Activated T-helper 1 cell treated with anti-CD3 and anti-CD28 coated beads, Interleukin-2, amount 50 U/mL, for 16 hours (primary cell): ENCODE results near the gene CDH13.

Experiments
- DNase-seq, 2 donors: peaks; one replicate each; pipeline ENCODE4 v3.0.0-alpha.2; 2020; ENCODE audit warnings: low read depth in 1 of 2, low spot score in 1 of 2

The CDH13 gene

DNA sequence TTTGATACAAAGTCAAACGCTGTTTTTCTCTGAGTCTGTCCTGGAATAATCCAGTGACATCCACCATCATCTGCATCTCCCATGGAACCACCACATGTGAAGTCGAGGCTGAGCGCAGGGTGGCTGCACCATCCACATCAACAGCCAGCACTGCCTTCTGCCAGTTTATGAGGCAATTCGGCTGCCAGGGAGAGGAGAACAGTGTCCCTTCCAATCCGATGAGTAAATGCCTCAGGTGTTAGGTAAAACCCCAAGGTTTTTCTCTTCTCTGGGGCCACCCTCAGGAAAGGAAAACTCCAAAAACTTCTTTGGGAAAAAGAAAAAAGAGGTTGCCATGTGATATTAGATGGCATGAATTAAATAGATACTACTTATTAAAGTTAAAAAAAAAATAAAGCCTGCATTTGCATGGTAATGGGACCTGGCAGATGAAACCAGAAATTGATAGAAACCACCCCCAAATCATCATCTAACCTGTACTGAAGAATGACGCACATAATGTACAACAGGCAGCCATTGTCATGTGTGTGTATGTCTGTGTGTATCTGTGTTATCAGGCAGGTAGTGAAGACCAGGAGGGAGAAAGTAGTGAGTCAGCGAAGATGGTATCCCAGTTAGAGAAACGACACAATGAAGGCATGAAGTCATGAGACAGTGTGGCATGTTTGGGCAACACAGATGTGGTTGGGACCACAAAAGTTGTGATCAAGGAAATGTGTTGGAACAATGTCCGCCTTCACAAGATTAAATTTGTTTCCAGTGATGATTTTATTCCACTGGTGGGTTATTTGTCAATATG is 478.7 kb downstream of the CDH13 start:
- DNase-seq = no peak

GRCh38 chr16:83109490-83110125 is 482.8 kb downstream of the CDH13 start:
- no peak for DNase-seq

GRCh38 chr16:83110269-83110668 is 483.5 kb downstream of the CDH13 start:
- DNase-seq = no peak

DNA sequence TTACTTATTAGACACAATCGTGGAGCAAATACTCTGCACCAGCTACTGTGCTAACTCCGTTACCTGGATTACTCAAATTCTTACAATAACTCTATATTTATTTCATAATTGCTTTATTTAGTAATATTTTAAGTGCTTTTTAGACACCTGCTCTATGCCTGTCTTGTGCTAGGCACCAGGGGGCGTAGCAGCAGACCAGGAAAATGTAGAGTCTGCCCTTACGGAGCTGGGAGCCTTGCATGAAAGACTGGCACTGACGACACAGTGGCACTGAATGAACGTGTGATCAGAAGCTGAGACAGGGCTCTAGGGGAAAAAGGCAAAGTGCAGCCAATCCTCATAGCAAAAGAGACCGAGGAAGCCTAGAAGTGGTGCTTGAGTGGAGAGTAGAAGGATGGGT is 486.5 kb downstream of the CDH13 start:
- no peak for DNase-seq

GRCh38 chr16:83113811-83114210 is 487.0 kb downstream of the CDH13 start:
- DNase-seq = no peak

DNA sequence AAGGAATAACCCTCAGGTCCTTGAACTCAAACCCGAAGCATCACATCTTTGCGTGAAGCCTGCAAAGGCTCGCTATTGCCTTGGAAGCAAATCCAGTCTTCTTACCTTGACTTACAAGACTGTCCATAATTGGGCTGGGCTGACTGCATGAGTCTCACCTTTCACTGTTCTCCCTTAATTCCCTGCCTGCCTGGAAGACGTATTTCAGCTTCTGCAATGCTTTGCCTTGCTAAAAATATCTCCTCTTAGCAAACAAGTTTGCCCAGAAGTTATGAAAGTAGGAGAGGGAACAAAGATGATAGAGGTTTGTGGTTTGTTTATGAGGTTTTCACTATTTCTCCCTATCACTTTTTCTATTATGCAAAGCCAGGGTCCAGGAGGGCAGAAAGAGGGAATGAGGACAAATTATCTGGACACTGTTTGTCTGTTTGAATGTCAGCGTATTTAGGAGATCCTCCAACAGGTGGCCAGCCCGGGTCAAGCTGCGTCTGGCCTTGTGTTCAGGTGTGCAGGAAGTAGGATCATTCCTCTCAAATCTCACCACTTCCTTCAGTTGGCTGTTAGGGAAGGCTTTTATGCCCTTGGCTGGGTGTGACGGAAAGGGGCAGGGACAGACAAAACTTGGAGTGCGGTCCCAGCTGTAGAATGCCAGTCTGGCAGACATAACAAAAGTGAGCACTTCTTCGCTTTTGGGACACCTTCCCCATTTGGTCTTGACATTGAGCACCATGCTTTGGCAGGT is 488.9 kb downstream of the CDH13 start:
- no peak for DNase-seq

DNA sequence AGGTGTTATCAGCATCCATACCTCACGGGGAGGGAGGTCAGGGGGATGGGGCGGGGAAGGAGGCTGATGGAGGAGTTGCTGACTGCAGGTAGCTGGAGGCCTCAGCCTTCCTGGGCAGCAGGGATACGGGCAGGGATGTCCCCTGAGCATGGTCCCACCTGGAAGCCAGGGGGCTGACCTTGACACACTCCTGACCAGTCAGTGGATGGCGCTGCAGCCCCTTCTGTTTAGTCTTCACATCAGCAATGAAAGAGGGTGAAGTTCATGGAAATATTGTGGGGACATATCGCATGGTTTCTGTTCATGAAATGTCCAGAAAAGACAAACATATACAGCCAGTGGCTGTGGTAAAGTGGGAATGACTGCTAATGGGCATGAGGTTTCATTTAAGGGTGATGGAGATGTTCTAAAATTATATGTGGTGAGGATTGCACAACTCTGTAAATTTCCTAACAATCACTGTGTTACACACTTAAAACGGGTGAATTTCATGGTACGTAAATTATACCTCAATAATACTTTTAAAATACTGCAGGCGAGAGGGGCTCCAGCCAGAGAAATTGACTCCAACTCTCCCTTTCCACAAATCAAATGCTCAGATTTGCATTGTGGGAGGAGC is 489.6 kb downstream of the CDH13 start:
- DNase-seq = no peak

GRCh38 chr16:83117810-83118209 is 491.0 kb downstream of the CDH13 start:
- no peak for DNase-seq

DNA sequence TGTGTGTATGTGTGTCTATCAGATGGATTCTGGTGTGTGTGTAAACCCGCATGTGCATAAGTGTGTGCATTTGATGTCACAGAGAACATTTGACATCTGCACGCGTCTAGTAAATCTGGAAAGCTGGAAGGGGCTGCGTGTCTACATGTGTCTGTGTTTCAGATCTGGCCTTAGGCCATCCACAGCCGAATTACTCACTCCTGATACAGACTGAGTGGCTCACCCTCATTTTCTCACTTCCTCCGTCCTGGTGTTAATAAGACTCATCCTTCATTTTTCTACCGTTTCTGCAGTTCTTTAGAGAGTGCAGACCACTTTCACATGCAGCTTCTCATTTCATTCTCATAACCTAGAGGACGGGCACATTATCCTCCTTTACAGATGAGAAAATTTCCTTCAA is 491.6 kb downstream of the CDH13 start:
- DNase-seq = no peak

DNA sequence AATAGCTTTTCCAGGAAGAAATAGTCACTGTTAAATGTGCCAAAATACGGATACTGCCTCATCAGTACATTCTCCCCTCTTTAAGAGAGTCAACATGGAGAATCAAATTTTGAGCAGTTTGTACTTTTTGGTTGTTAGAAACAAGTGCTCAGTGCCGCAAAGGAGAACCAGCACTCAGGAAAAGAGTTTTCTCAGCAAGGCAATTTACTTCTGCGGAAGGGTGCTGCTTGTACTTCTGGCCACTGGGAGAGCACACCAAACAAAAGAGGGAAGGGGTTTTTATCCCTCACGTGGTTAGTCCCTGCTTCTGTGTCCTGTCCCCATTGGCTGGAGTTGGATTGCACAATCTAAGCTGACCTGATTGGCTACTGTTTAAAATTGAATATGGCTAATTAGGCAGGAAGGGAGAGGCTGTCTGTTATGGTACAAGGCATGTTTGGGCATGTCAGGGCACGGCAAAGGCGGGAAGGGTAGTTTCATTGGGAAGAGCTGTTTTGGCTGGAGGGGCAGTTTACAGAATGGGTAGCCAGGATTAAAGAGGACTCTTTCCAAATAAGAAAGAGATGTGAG is 499.3 kb downstream of the CDH13 start:
- no peak for DNase-seq

- no peak for DNase-seq
These were observed 501.3 kb downstream of the CDH13 start for GRCh38 chr16:83128041-83128440.

- no peak for DNase-seq
These were observed 503.3 kb downstream of the CDH13 start for GRCh38 chr16:83130039-83130438.

GRCh38 chr16:83134638-83135037 is 507.9 kb downstream of the CDH13 start:
- DNase-seq = no peak

- no peak for DNase-seq
These were observed 509.6 kb downstream of the CDH13 start for GRCh38 chr16:83136419-83136818.

DNA sequence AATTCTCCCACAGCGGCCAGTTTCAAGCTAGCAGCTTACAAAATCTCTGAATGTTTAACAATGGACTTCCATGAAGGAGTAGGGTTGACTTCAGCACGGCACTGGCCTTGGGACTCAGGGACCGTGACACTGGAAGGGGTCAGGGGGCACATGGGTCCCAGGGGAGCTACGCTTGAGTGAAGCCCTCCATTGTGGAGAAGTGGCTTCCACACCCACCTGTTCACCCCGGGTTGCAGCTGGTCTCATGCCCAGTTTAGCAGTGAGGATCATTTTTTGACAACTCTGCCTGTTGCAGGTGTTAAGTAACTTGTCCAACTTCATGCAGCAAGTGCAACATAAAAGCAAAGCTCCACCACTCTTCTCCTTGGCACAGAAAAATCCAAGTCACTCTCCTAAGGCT is 510.2 kb downstream of the CDH13 start:
- DNase-seq = no peak

- DNase-seq = no peak
These were observed 510.6 kb downstream of the CDH13 start for GRCh38 chr16:83137326-83137781.

- no peak for DNase-seq
These were observed 511.1 kb downstream of the CDH13 start for GRCh38 chr16:83137894-83138293.

GRCh38 chr16:83138512-83138911 is 511.7 kb downstream of the CDH13 start:
- DNase-seq = no peak

DNA sequence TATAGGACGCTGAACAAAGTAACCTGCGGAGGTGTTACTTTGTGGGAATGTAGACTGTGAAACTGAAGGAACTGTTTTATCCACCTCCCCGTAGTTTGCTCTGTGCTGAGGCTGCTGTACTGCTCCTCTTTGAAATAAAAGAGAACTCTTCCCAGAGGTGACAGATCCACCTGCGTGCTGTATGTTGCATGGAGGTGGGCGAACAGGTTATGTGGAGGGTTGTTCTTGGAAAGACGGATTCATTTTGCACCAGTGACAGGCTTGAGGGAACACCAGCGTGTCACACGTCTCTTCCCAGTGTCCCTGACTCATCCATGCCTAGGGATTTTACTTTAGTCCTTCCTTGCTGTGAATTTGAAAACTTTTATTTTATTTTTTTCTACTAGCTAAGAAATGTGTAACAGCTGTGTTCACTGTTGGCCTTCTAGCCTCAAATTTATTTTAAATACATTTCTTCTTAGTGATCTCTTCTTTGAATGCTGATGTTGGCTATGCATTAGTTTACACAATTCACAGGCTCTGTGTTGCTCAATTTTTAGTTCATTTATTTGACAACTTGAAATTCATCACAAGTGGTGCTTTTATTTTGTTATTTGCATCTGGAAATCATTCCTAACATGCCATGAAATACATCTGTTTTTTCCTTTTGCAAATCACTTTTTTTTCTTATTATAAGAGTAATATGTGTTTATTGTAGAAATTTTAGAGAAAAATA is 512.4 kb downstream of the CDH13 start:
- DNase-seq = no peak

GRCh38 chr16:83143788-83144187 is 517.0 kb downstream of the CDH13 start:
- DNase-seq = no peak

- no peak for DNase-seq
These were observed 518.5 kb downstream of the CDH13 start for GRCh38 chr16:83145297-83145696.
